Central memory CD8-positive, alpha-beta T cell (primary cell): Measurements from ENCODE around the gene SP9.

Experiments used
- ATAC-seq: fragments of 150-1000 bp; cut with Tn5 transposase; replicated peaks from 2 replicates; pipeline ENCODE4 v1.10.0; 2022; ENCODE audit warnings: mild to moderate bottlenecking, moderate FRiP score, moderate number of reproducible peaks; ENCODE audit not compliant: poor library complexity, severe bottlenecking; ENCODE audit errors: extremely low read depth
- DNase-seq, 2 donors: peaks; one replicate each; pipeline ENCODE4 v3.0.0; 2021; ENCODE audit warnings: low spot score in 2 of 2
- H3K27ac Mint-ChIP-seq: one replicate; pipeline ENCODE4 v1.8.0; 2022; ENCODE audit warnings: low read depth, mild to moderate bottlenecking, moderate library complexity, mixed read lengths
- H3K27me3 Mint-ChIP-seq: one replicate; pipeline ENCODE4 v1.8.0; 2022; ENCODE audit warnings: mixed read lengths
- H3K36me3 Mint-ChIP-seq: one replicate; pipeline ENCODE4 v1.8.0; 2022; ENCODE audit warnings: mild to moderate bottlenecking, moderate library complexity, mixed read lengths; ENCODE audit not compliant: insufficient read depth
- H3K4me1 Mint-ChIP-seq: one replicate; pipeline ENCODE4 v1.8.0; 2022; ENCODE audit warnings: mixed read lengths
- H3K4me3 Mint-ChIP-seq: one replicate; pipeline ENCODE4 v1.8.0; 2022; ENCODE audit warnings: mild to moderate bottlenecking, moderate library complexity, mixed read lengths
- H3K9me3 Mint-ChIP-seq: one replicate; pipeline ENCODE4 v1.8.0; 2022; ENCODE audit warnings: mixed read lengths

The SP9 gene

GRCh38 chr2:174328114-174328960 is 6.4 kb upstream of the SP9 start:
- Mint-ChIP-seq H3K4me1 (peaks cover 28% of the 10 kb centered on the region), H3K27ac (no peak overlapping the region), H3K27me3 (peaks cover 98% of the 10 kb centered on the region), H3K36me3 (peaks cover 23% of the 10 kb centered on the region), H3K9me3 (no peaks in the 10 kb centered on the region), H3K4me3 (no peak overlapping the region)
- no peak for DNase-seq
- no peak for ATAC-seq

- peaks cover 28% of the 10 kb centered on the region for H3K4me1 Mint-ChIP-seq
- H3K9me3 Mint-ChIP-seq = no peaks in the 10 kb centered on the region
- H3K4me3 Mint-ChIP-seq = no peak overlapping the region
- H3K27ac Mint-ChIP-seq = no peak overlapping the region
- DNase-seq = no peak
- peaks cover 23% of the 10 kb centered on the region for H3K36me3 Mint-ChIP-seq
- H3K27me3 Mint-ChIP-seq = peaks cover 98% of the 10 kb centered on the region
- no peak for ATAC-seq
Observed at GRCh38 chr2:174328961-174329715, 5.6 kb upstream of the SP9 start.

- ATAC-seq (no peak), DNase-seq (no peak)
- Mint-ChIP-seq H3K27ac (no peak overlapping the region), H3K9me3 (no peaks in the 10 kb centered on the region), H3K4me1 (peaks cover 34% of the 10 kb centered on the region), H3K36me3 (peaks cover 30% of the 10 kb centered on the region), H3K27me3 (peaks cover 98% of the 10 kb centered on the region), H3K4me3 (no peak overlapping the region)
Observed at GRCh38 chr2:174330945-174331594, 3.7 kb upstream of the SP9 start.

- Mint-ChIP-seq H3K27me3 (peaks cover 93% of the 10 kb centered on the region), H3K9me3 (no peaks in the 10 kb centered on the region), H3K36me3 (peaks cover 35% of the 10 kb centered on the region), H3K4me1 (peaks cover 32% of the 10 kb centered on the region), H3K4me3 (no peak overlapping the region), H3K27ac (peak overlapping the region; percentile 44)
- DNase-seq (no peak), ATAC-seq (no peak)
Observed at GRCh38 chr2:174331595-174332216, 3.0 kb upstream of the SP9 start.

- H3K36me3 Mint-ChIP-seq = peaks cover 34% of the 10 kb centered on the region
- H3K27me3 Mint-ChIP-seq = peaks cover 88% of the 10 kb centered on the region
- peaks cover 25% of the 10 kb centered on the region for H3K4me1 Mint-ChIP-seq
- DNase-seq = no peak
- ATAC-seq = no peak
- peak overlapping the region; percentile 44 for H3K27ac Mint-ChIP-seq
- H3K9me3 Mint-ChIP-seq = no peaks in the 10 kb centered on the region
- peak overlapping the region; percentile 50 for H3K4me3 Mint-ChIP-seq
Observed at GRCh38 chr2:174332217-174332963, 2.4 kb upstream of the SP9 start.

GRCh38 chr2:174333017-174333371 is 1.8 kb upstream of the SP9 start:
- H3K27me3 Mint-ChIP-seq = peaks cover 88% of the 10 kb centered on the region
- ATAC-seq = no peak
- peaks cover 25% of the 10 kb centered on the region for H3K4me1 Mint-ChIP-seq

GRCh38 chr2:174333372-174334277 is 1.1 kb upstream of the SP9 start:
- ATAC-seq (no peak), DNase-seq (no peak)
- Mint-ChIP-seq H3K9me3 (no peaks in the 10 kb centered on the region), H3K36me3 (peaks cover 33% of the 10 kb centered on the region), H3K4me1 (peaks cover 25% of the 10 kb centered on the region), H3K27me3 (peaks cover 86% of the 10 kb centered on the region), H3K4me3 (peak overlapping the region; percentile 50), H3K27ac (peak overlapping the region; percentile 44)

More at GRCh38 chr2:174333017-174333371, 1.8 kb upstream of the SP9 start:
- Mint-ChIP-seq H3K4me3 (peak overlapping the region; percentile 50), H3K36me3 (peaks cover 34% of the 10 kb centered on the region), H3K9me3 (no peaks in the 10 kb centered on the region), H3K27ac (peak overlapping the region; percentile 44)
- DNase-seq = no peak

GRCh38 chr2:174334278-174334715 is 457 bp upstream of the SP9 start:
- Mint-ChIP-seq H3K27ac (peak overlapping the region; percentile 44), H3K4me1 (peaks cover 25% of the 10 kb centered on the region), H3K9me3 (no peaks in the 10 kb centered on the region)

GRCh38 chr2:174335254-174335987 is 667 bp downstream of the SP9 start:
- Mint-ChIP-seq H3K4me1 (peaks cover 25% of the 10 kb centered on the region), H3K27me3 (peaks cover 82% of the 10 kb centered on the region), H3K4me3 (peak overlapping the region; percentile 73), H3K9me3 (no peaks in the 10 kb centered on the region), H3K36me3 (peaks cover 31% of the 10 kb centered on the region), H3K27ac (peak overlapping the region; percentile 44)
- DNase-seq (no peak), ATAC-seq (no peak)

More at GRCh38 chr2:174334278-174334715, 457 bp upstream of the SP9 start:
- Mint-ChIP-seq H3K36me3 (peaks cover 32% of the 10 kb centered on the region), H3K4me3 (peak overlapping the region; percentile 50), H3K27me3 (peaks cover 86% of the 10 kb centered on the region)
- DNase-seq (no peak), ATAC-seq (no peak)

- Mint-ChIP-seq H3K4me3 (peak overlapping the region; percentile 73), H3K27me3 (peaks cover 80% of the 10 kb centered on the region), H3K4me1 (peaks cover 27% of the 10 kb centered on the region), H3K36me3 (peaks cover 33% of the 10 kb centered on the region), H3K27ac (no peak overlapping the region), H3K9me3 (no peaks in the 10 kb centered on the region)
- DNase-seq = no peak
- no peak for ATAC-seq
Observed at GRCh38 chr2:174335988-174336500, 1.3 kb downstream of the SP9 start.
